ENCODE data around the gene FAM193B. TPM values are rescaled to one million over a fixed set of nuclear protein-coding genes. Genes with fewer than 3 reads are reported as not detected.

FAM193B gene
- polyA plus RNA-seq, 2 donors: 42.2 to 141 TPM

GRCh38 chr5:177474846-177475562, 79.4 kb downstream of the FAM193B start:
- no peaks in the 10 kb centered on the region for H3K27me3 ChIP-seq (ENCODE audit: control insufficient read depth in 1 of 2, insufficient read depth in 2 of 2, low read length in 2 of 2)
- WGBS, 2 donors: 49 to 53% methylated on average over 3 to 4 of the region's 4 CpGs
- peak overlapping the region; percentile 11 to 72 for H3K27ac ChIP-seq (ENCODE audit: low read depth in 2 of 2, low read length in 1 of 2)
- peaks cover 11 to 26% of the 10 kb centered on the region in 2 donors for H3K4me1 ChIP-seq (ENCODE audit: control insufficient read depth in 2 of 2, insufficient read depth in 2 of 2, low read length in 1 of 2)
- no peak overlapping the region for H3K4me3 ChIP-seq (ENCODE audit: low read depth in 1 of 2, low read length in 2 of 2)
- no peaks in the 10 kb centered on the region for H3K9me3 ChIP-seq (ENCODE audit: control insufficient read depth in 2 of 2, insufficient read depth in 1 of 2, low read depth in 1 of 2, low read length in 1 of 2)
- H3K36me3 ChIP-seq (ENCODE audit: control insufficient read depth in 2 of 2, insufficient read depth in 2 of 2, low read length in 1 of 2): no peaks in the 10 kb centered on the region

- Histone ChIP-seq H3K36me3 (ENCODE audit: control insufficient read depth in 2 of 2, insufficient read depth in 2 of 2, low read length in 1 of 2) (no peaks in the 10 kb centered on the region), H3K4me3 (ENCODE audit: low read depth in 1 of 2, low read length in 2 of 2) (no peak overlapping the region), H3K27ac (ENCODE audit: low read depth in 2 of 2, low read length in 1 of 2) (peak overlapping the region; percentile 11 to 28), H3K4me1 (ENCODE audit: control insufficient read depth in 2 of 2, insufficient read depth in 2 of 2, low read length in 1 of 2) (peaks cover 10 to 26% of the 10 kb centered on the region in 2 donors), H3K27me3 (ENCODE audit: control insufficient read depth in 1 of 2, insufficient read depth in 2 of 2, low read length in 2 of 2) (no peaks in the 10 kb centered on the region), H3K9me3 (ENCODE audit: control insufficient read depth in 2 of 2, insufficient read depth in 1 of 2, low read depth in 1 of 2, low read length in 1 of 2) (no peaks in the 10 kb centered on the region)
- WGBS, 2 donors: 52 to 60% methylated on average over 7 of the region's 7 CpGs
These were observed 80.3 kb downstream of the FAM193B start for GRCh38 chr5:177474002-177474476.

GRCh38 chr5:177473443-177474001, 80.8 kb downstream of the FAM193B start, which contains the start of gene DBN1:
Gene DBN1, minus strand, starts transcription at chr5:177473634. Its CDS starts 113 bp downstream, at chr5:177473521.
- Histone ChIP-seq H3K27ac (ENCODE audit: low read depth in 2 of 2, low read length in 1 of 2) (peak within 1 kb of the TSS; percentile 72), H3K4me3 (ENCODE audit: low read depth in 1 of 2, low read length in 2 of 2) (peak within 1 kb of the TSS; percentile 52 to 63), H3K36me3 (ENCODE audit: control insufficient read depth in 2 of 2, insufficient read depth in 2 of 2, low read length in 1 of 2) (no peaks in the 10 kb centered on the region), H3K9me3 (ENCODE audit: control insufficient read depth in 2 of 2, insufficient read depth in 1 of 2, low read depth in 1 of 2, low read length in 1 of 2) (no peaks in the 10 kb centered on the region), H3K27me3 (ENCODE audit: control insufficient read depth in 1 of 2, insufficient read depth in 2 of 2, low read length in 2 of 2) (no peaks in the 10 kb centered on the region), H3K4me1 (ENCODE audit: control insufficient read depth in 2 of 2, insufficient read depth in 2 of 2, low read length in 1 of 2) (peaks cover 9 to 21% of the 10 kb centered on the region in 2 donors)
- 1 to 2% methylated on average over 20 to 69 of the region's 69 CpGs for WGBS, 2 donors

DNA sequence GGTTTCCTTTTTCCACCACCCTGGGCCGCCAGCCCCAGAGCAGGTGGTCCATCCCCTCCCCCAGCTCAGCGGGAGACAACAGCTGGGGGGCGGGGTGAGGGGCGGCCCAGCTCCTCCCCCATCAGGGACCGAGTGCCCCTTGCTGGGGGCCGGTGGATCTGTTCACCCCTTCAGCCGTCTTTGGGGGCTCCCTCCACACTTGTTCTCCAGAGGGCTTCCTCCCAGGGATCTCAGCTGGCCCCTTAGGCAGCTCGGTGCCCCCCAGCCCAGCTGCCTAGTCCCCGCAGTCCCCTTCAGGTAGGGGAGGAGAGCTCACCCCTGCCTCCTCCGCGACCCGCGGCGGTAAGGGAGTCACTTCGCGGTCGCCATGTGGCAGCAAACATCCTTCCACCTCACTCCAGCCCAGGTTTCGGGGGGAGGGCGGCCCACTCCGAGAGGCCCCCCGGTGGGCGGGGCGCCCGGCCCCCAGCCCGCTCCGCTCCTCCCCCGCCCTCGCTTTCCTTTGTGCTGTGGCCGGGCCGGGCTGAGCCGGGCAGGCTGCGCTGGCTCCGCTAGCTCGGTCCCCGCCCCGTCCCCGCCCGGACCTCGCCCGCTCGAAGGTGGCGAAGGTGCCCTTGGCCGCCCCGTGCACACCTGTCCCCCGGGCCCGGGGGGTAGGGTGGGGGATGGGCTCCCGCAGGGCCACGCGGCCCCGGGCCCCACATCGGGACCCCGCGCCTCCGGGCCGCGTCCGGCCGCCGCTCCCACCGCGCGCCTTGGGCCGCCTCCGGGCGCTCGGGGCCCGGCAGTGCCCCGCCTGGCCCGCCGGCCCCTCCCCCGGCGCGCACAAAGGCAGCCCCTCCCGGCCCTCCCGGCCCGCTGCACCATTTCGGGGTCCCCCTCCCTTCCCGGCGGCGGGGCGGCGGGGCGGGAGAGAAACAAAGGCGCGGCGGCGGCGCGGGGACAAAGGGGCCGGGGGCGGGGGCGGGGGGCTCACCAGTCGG, 81.6 kb downstream of the FAM193B start:
- no peaks in the 10 kb centered on the region for H3K9me3 ChIP-seq (ENCODE audit: control insufficient read depth in 2 of 2, insufficient read depth in 1 of 2, low read depth in 1 of 2, low read length in 1 of 2)
- 1 to 2% methylated on average over 41 to 93 of the region's 93 CpGs for WGBS, 2 donors
- no peaks in the 10 kb centered on the region for H3K36me3 ChIP-seq (ENCODE audit: control insufficient read depth in 2 of 2, insufficient read depth in 2 of 2, low read length in 1 of 2)
- H3K27ac ChIP-seq (ENCODE audit: low read depth in 2 of 2, low read length in 1 of 2): peak overlapping the region; percentile 43 to 72
- peaks cover 9 to 21% of the 10 kb centered on the region in 2 donors for H3K4me1 ChIP-seq (ENCODE audit: control insufficient read depth in 2 of 2, insufficient read depth in 2 of 2, low read length in 1 of 2)
- no peaks in the 10 kb centered on the region for H3K27me3 ChIP-seq (ENCODE audit: control insufficient read depth in 1 of 2, insufficient read depth in 2 of 2, low read length in 2 of 2)
- peak overlapping the region; percentile 52 to 63 for H3K4me3 ChIP-seq (ENCODE audit: low read depth in 1 of 2, low read length in 2 of 2)

GRCh38 chr5:177471610-177472356, 82.6 kb downstream of the FAM193B start:
- no peak overlapping the region for H3K4me3 ChIP-seq (ENCODE audit: low read depth in 1 of 2, low read length in 2 of 2)
- WGBS, 2 donors: 55 to 70% methylated on average over 13 to 14 of the region's 14 CpGs
- no peaks in the 10 kb centered on the region for H3K9me3 ChIP-seq (ENCODE audit: control insufficient read depth in 2 of 2, insufficient read depth in 1 of 2, low read depth in 1 of 2, low read length in 1 of 2)
- peaks cover 9 to 21% of the 10 kb centered on the region in 2 donors for H3K4me1 ChIP-seq (ENCODE audit: control insufficient read depth in 2 of 2, insufficient read depth in 2 of 2, low read length in 1 of 2)
- no peaks in the 10 kb centered on the region for H3K27me3 ChIP-seq (ENCODE audit: control insufficient read depth in 1 of 2, insufficient read depth in 2 of 2, low read length in 2 of 2)
- H3K36me3 ChIP-seq (ENCODE audit: control insufficient read depth in 2 of 2, insufficient read depth in 2 of 2, low read length in 1 of 2): peaks cover 0 to 4% of the 10 kb centered on the region in 2 donors
- H3K27ac ChIP-seq (ENCODE audit: low read depth in 2 of 2, low read length in 1 of 2): peak overlapping the region in 1 of 2 donors; percentile 38

GRCh38 chr5:177470759-177471536, 83.4 kb downstream of the FAM193B start:
- Histone ChIP-seq H3K4me3 (ENCODE audit: low read depth in 1 of 2, low read length in 2 of 2) (no peak overlapping the region), H3K27me3 (ENCODE audit: control insufficient read depth in 1 of 2, insufficient read depth in 2 of 2, low read length in 2 of 2) (no peaks in the 10 kb centered on the region), H3K27ac (ENCODE audit: low read depth in 2 of 2, low read length in 1 of 2) (peak overlapping the region in 1 of 2 donors; percentile 38), H3K4me1 (ENCODE audit: control insufficient read depth in 2 of 2, insufficient read depth in 2 of 2, low read length in 1 of 2) (peaks cover 9 to 19% of the 10 kb centered on the region in 2 donors), H3K9me3 (ENCODE audit: control insufficient read depth in 2 of 2, insufficient read depth in 1 of 2, low read depth in 1 of 2, low read length in 1 of 2) (no peaks in the 10 kb centered on the region), H3K36me3 (ENCODE audit: control insufficient read depth in 2 of 2, insufficient read depth in 2 of 2, low read length in 1 of 2) (peaks cover 2 to 12% of the 10 kb centered on the region in 2 donors)
- WGBS, 2 donors: 81 to 85% methylated on average over 10 of the region's 10 CpGs

Other genes starting within 250 kb of the FAM193B start
- gene MXD3, start 242.7 kb downstream of the FAM193B start, polyA plus RNA-seq: 10 to 100 TPM; 14.4 to 32.3 TPM
- gene LMAN2, start 202.9 kb downstream of the FAM193B start, polyA plus RNA-seq: 100 to 1,000 TPM in 1 of 2 donors, 10 to 100 TPM in 1; 84.0 to 190 TPM
- gene RGS14, start 196.6 kb downstream of the FAM193B start, polyA plus RNA-seq: 10 to 100 TPM; 49.7 to 74.5 TPM
- gene SLC34A1, start 170.1 kb downstream of the FAM193B start, polyA plus RNA-seq: under 1 TPM; 0.13 to 0.49 TPM
- gene PFN3, start 153.9 kb downstream of the FAM193B start, polyA plus RNA-seq: under 1 TPM in 1 of 2 donors, not detected in 1; 0.21 TPM
- gene F12, start 145.0 kb downstream of the FAM193B start, polyA plus RNA-seq: 10 to 100 TPM; 18.1 to 33.5 TPM
- 10 to 100 TPM; 10.4 to 19.8 TPM for gene GRK6, start 127.9 kb downstream of the FAM193B start, polyA plus RNA-seq
- 1 to 10 TPM; 2.0 to 4.9 TPM for gene PRR7, start 107.7 kb downstream of the FAM193B start, polyA plus RNA-seq
- 10 to 100 TPM; 18.2 to 24.7 TPM for gene DBN1, start 80.9 kb downstream of the FAM193B start, polyA plus RNA-seq
- 100 to 1,000 TPM in 1 of 2 donors, 10 to 100 TPM in 1; 65.4 to 102 TPM for gene PDLIM7, start 57.0 kb downstream of the FAM193B start, polyA plus RNA-seq
- 1 to 10 TPM; 2.4 to 5.1 TPM for gene DOK3, start 44.7 kb downstream of the FAM193B start, polyA plus RNA-seq
- 10 to 100 TPM; 57.0 to 73.8 TPM for gene DDX41, start 37.6 kb downstream of the FAM193B start, polyA plus RNA-seq
- 100 to 1,000 TPM in 1 of 2 donors, 10 to 100 TPM in 1; 72.8 to 146 TPM for gene TMED9, start 37.6 kb upstream of the FAM193B start, polyA plus RNA-seq
- 10 to 100 TPM; 12.7 to 16.7 TPM for gene B4GALT7, start 45.6 kb upstream of the FAM193B start, polyA plus RNA-seq
- gene FAM153A, start 228.3 kb upstream of the FAM193B start, polyA plus RNA-seq: 1 to 10 TPM in 1 of 2 donors, under 1 TPM in 1; 0.29 to 3.1 TPM